HFF-Myc (cell line): ENCODE data around the gene FOXP1.

Experiments used
- DNase-seq: peaks from one replicate; pipeline ENCODE4 v3.0.0-alpha.2; 2011; ENCODE audit warnings: low read depth; ENCODE audit errors: extremely low read depth
- H3K4me3 ChIP-seq: replicated peaks from 2 replicates; pipeline ENCODE4 v1.5.1; 2011; ENCODE audit warnings: low read depth, mild to moderate bottlenecking, control low read depth, low read length
- CTCF ChIP-seq: IDR thresholded peaks from 2 replicates; pipeline ENCODE4 v1.5.1; 2012; ENCODE audit warnings: mild to moderate bottlenecking, low read depth, low read length, control low read depth; ENCODE audit errors: missing control alignments

FOXP1 gene

GRCh38 chr3:71031181-71031580 is 552.3 kb downstream of the FOXP1 start:
- H3K4me3 ChIP-seq = no peak overlapping the region
- no peak for TF ChIP-seq CTCF
- DNase-seq = no peak

- no peak for DNase-seq
- H3K4me3 ChIP-seq = no peak overlapping the region
- no peak for TF ChIP-seq CTCF
These were observed 552.8 kb downstream of the FOXP1 start for GRCh38 chr3:71030748-71031147.

GRCh38 chr3:71029770-71030169 is 553.8 kb downstream of the FOXP1 start:
- TF ChIP-seq CTCF = no peak
- no peak overlapping the region for H3K4me3 ChIP-seq

GRCh38 chr3:71028802-71029201 is 554.7 kb downstream of the FOXP1 start:
- DNase-seq = no peak
- no peak overlapping the region for H3K4me3 ChIP-seq
- TF ChIP-seq CTCF = no peak

More at GRCh38 chr3:71029770-71030169, 553.8 kb downstream of the FOXP1 start:
- DNase-seq = no peak

GRCh38 chr3:71028184-71028583 is 555.3 kb downstream of the FOXP1 start:
- TF ChIP-seq CTCF = no peak
- no peak overlapping the region for H3K4me3 ChIP-seq
- DNase-seq = no peak

GRCh38 chr3:71026634-71027578 is 556.6 kb downstream of the FOXP1 start:
- H3K4me3 ChIP-seq = no peak overlapping the region
- DNase-seq = no peak
- TF ChIP-seq CTCF = no peak
